RWPE2 (cell line): ENCODE results near the gene STYK1.

Experiments used
- ATAC-seq: fragments of 200-7000 bp; cut with Tn5 transposase; 3 replicates; pipeline ENCODE4 v1.9.1; 2021; ENCODE audit warnings: low read depth
- DNase-seq: peaks from one replicate; pipeline ENCODE4 v3.0.0-alpha.2; 2020; ENCODE audit warnings: low spot score
- H3K27ac ChIP-seq: fragments of 450-650 bp; 2 replicates; pipeline ENCODE4 v1.5.1; 2017; ENCODE audit warnings: mild to moderate bottlenecking; ENCODE audit not compliant: poor library complexity, severe bottlenecking
- H3K27me3 ChIP-seq: fragments of 250-450 bp; sonication (Bioruptor Pico); 2 replicates; pipeline ENCODE4 v1.5.1; 2021; ENCODE audit warnings: mild to moderate bottlenecking, moderate library complexity; ENCODE audit not compliant: insufficient read depth, poor library complexity, severe bottlenecking
- H3K36me3 ChIP-seq: fragments of 250-450 bp; sonication (Bioruptor Pico); 2 replicates; pipeline ENCODE4 v1.5.1; 2020; ENCODE audit warnings: low read depth, mild to moderate bottlenecking, moderate library complexity
- H3K4me1 ChIP-seq: fragments of 250-450 bp; sonication (Bioruptor Pico); 2 replicates; pipeline ENCODE4 v1.5.1; 2021; ENCODE audit warnings: mild to moderate bottlenecking, moderate library complexity; ENCODE audit not compliant: insufficient read depth, poor library complexity, severe bottlenecking
- H3K4me3 ChIP-seq: fragments of 250-450 bp; sonication (Bioruptor Pico); 2 replicates; pipeline ENCODE4 v1.5.1; 2021; ENCODE audit warnings: mild to moderate bottlenecking, moderate library complexity; ENCODE audit not compliant: severe bottlenecking
- H3K9me3 ChIP-seq: fragments of 250-450 bp; sonication (Bioruptor Pico); 2 replicates; pipeline ENCODE4 v1.5.1; 2021; ENCODE audit warnings: mild to moderate bottlenecking, moderate library complexity; ENCODE audit not compliant: severe bottlenecking
- TF ChIP-seq, protein P1 (sequence below): fragments of 450-650 bp; IDR thresholded peaks from one replicate; pipeline ENCODE4 v1.5.1; 2017; ENCODE audit warnings: mild to moderate bottlenecking, moderate library complexity; ENCODE audit not compliant: poor library complexity, severe bottlenecking

STYK1 gene

DNA sequence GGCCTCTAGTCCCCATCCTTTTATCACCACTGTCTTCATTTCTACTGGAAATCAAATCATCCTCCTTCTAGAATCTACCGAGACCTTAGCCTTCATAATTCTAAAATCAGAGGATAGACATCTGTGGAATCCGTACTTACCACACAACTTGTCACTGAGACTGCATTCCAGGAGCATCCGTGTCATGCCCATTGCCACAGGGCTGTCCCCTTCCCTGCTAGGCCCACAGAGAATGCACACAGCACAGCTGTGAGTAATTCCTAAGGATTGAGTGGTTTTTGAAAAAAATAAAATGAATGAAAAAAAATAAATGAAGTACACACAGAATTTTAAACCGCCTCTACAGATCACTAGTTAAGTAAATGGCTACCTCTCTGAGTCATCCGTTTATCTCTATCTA, 39.4 kb downstream of the STYK1 start:
- DNase-seq, result no peak
- Histone ChIP-seq H3K27me3 (no peaks in the 10 kb centered on the region), H3K27ac (no peak overlapping the region), H3K4me3 (no peak overlapping the region), H3K4me1 (no peaks in the 10 kb centered on the region), H3K9me3 (no peaks in the 10 kb centered on the region), H3K36me3 (no peaks in the 10 kb centered on the region)
- TF ChIP-seq, protein P1, sequence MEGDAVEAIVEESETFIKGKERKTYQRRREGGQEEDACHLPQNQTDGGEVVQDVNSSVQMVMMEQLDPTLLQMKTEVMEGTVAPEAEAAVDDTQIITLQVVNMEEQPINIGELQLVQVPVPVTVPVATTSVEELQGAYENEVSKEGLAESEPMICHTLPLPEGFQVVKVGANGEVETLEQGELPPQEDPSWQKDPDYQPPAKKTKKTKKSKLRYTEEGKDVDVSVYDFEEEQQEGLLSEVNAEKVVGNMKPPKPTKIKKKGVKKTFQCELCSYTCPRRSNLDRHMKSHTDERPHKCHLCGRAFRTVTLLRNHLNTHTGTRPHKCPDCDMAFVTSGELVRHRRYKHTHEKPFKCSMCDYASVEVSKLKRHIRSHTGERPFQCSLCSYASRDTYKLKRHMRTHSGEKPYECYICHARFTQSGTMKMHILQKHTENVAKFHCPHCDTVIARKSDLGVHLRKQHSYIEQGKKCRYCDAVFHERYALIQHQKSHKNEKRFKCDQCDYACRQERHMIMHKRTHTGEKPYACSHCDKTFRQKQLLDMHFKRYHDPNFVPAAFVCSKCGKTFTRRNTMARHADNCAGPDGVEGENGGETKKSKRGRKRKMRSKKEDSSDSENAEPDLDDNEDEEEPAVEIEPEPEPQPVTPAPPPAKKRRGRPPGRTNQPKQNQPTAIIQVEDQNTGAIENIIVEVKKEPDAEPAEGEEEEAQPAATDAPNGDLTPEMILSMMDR, result no peak
- ATAC-seq, result no peak

DNA sequence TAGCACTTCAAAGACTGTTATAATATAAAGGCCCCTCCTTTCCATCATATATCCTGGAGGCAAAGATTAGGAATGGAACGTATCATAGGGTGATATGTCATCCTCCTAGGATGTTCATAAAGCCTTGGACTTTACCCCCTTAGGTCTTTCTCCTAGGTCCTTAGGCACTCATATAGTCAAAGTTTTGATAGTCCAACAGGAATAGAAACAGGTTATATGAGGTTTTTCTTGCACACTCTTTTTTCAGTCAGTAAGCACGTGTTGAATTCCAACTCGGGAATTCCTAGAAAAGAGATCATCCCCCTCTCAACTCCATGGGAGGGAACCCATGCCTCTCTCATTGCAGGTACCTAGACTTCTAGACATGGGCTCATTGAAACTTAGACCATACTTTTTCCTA, 40.3 kb downstream of the STYK1 start:
- Histone ChIP-seq H3K27me3 (no peaks in the 10 kb centered on the region), H3K36me3 (no peaks in the 10 kb centered on the region), H3K27ac (no peak overlapping the region), H3K9me3 (no peaks in the 10 kb centered on the region), H3K4me1 (no peaks in the 10 kb centered on the region), H3K4me3 (no peak overlapping the region)
- TF ChIP-seq, protein P1, result no peak
- ATAC-seq, result no peak
- no peak for DNase-seq

DNA sequence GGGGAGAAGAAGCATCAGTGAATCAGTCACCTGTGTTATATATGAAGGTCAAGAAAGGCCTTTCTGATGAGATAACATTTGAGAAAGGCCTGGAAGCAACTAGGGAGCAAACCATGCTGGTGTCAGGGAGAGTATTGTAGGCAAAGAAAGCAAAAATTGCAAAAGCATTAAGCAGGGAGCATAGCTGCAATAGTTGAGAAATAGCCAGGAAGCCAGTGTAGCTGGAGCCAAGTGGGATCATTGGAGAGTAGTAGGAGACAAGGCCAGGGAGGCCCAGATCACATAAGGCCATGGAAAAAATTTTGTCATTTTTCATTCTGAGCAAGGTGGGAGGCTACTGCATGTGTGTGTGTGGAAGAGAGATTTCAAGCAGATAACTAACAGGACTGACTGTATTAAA, 41.6 kb downstream of the STYK1 start:
- DNase-seq, result no peak
- no peaks in the 10 kb centered on the region for H3K36me3 ChIP-seq
- no peak overlapping the region for H3K27ac ChIP-seq
- H3K4me3 ChIP-seq, result no peak overlapping the region
- H3K4me1 ChIP-seq, result no peaks in the 10 kb centered on the region
- TF ChIP-seq, protein P1, result no peak
- no peaks in the 10 kb centered on the region for H3K9me3 ChIP-seq
- no peak for ATAC-seq
- H3K27me3 ChIP-seq, result no peaks in the 10 kb centered on the region

DNA sequence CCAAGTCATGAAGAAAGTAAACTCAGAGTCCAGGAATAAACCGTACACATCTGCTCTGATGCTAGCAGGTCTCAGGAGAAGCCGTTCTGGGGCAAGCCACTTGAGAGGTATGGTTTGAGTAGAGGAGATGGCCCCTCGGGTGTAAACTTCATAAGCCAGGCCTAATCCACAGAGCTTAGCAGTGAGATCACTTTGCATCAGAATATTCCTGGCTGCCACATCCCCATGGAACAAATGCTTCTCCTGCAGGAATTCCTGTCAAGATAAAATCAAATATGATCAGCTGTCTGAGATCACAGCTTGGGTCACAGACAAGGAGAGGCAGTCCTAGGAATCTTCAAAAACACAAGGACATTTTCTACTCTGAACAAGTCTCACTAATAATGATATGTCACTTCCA, 49.2 kb downstream of the STYK1 start:
- Histone ChIP-seq H3K4me1 (no peaks in the 10 kb centered on the region), H3K36me3 (no peaks in the 10 kb centered on the region), H3K9me3 (no peaks in the 10 kb centered on the region), H3K27ac (no peak overlapping the region), H3K4me3 (no peak overlapping the region), H3K27me3 (no peaks in the 10 kb centered on the region)
- TF ChIP-seq, protein P1, result no peak
- ATAC-seq (no peak), DNase-seq (no peak)

DNA sequence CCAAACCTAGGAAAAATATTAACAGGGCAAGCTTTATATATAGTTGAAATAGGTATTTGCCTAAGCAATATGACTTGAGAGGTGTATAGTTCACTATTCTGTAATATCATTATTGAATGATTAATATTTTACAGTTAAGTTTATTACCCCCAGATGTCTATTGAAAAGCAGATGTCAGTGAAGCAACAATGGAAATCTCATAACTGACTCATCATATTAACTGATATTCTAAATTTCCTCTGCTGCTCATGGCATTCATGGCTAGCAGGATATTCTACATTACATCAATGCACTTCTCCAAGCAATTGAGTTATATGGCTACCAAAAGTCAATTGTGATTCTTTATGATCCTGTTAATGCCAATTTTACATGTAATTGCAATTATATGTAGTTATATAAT, 50.7 kb downstream of the STYK1 start:
- no peak for ATAC-seq
- Histone ChIP-seq H3K36me3 (no peaks in the 10 kb centered on the region), H3K4me3 (no peak overlapping the region), H3K9me3 (no peaks in the 10 kb centered on the region), H3K27ac (no peak overlapping the region), H3K4me1 (peaks cover 7% of the 10 kb centered on the region), H3K27me3 (no peaks in the 10 kb centered on the region)
- TF ChIP-seq, protein P1, result no peak
- DNase-seq, result no peak
